DND-41 (cell line): Measurements from ENCODE around the gene FBRSL1.

Experiments used
- ATAC-seq: fragments of 200-7000 bp; cut with Tn5 transposase; 3 replicates; pipeline ENCODE4 v1.9.1; 2021; ENCODE audit warnings: low read depth; ENCODE audit not compliant: insufficient read depth
- DNase-seq: peaks from one replicate; pipeline ENCODE4 v3.0.0-alpha.2; 2020
- H2AFZ ChIP-seq: 2 replicates; pipeline ENCODE4 v1.6.0; 2012; ENCODE audit warnings: low read depth, low read length
- H3K27ac ChIP-seq: 2 replicates; pipeline ENCODE4 v1.5.1; 2012; ENCODE audit warnings: low read length, inconsistent platforms
- H3K27me3 ChIP-seq: fragments of 200-600 bp; sonication (generic); 2 replicates; pipeline ENCODE4 v1.6.0; 2012; ENCODE audit warnings: low read length, mild to moderate bottlenecking, inconsistent platforms; ENCODE audit not compliant: insufficient read depth, poor library complexity
- H3K36me3 ChIP-seq: 2 replicates; pipeline ENCODE4 v1.5.1; 2012; ENCODE audit warnings: low read length, inconsistent platforms; ENCODE audit not compliant: insufficient read depth
- H3K4me1 ChIP-seq: 2 replicates; pipeline ENCODE4 v1.5.1; 2012; ENCODE audit warnings: mild to moderate bottlenecking, low read length; ENCODE audit not compliant: insufficient read depth
- H3K4me2 ChIP-seq: 2 replicates; pipeline ENCODE4 v1.6.0; 2012; ENCODE audit warnings: mild to moderate bottlenecking, moderate library complexity, low read length, inconsistent platforms; ENCODE audit not compliant: insufficient read depth
- H3K4me3 ChIP-seq, 2 experiments: fragments of 200-600 bp in 1 of 2; shearing (Covaris generic) in 1 of 2; 2 replicates each; pipeline ENCODE4 v1.5.1; 2012 to 2016; ENCODE audit warnings: inconsistent platforms in 2 of 2, low read length in 2 of 2, mild to moderate bottlenecking in 2 of 2, low read depth in 1 of 2, moderate library complexity in 1 of 2
- H3K79me2 ChIP-seq: 2 replicates; pipeline ENCODE4 v1.6.0; 2012; ENCODE audit warnings: low read length, inconsistent platforms; ENCODE audit not compliant: insufficient read depth
- H3K9ac ChIP-seq: 2 replicates; pipeline ENCODE4 v1.6.0; 2012; ENCODE audit warnings: low read depth, mild to moderate bottlenecking, inconsistent platforms, low read length, moderate library complexity
- H3K9me3 ChIP-seq: 2 replicates; pipeline ENCODE4 v1.5.1; 2012; ENCODE audit warnings: low read length, moderate library complexity, mild to moderate bottlenecking, inconsistent platforms; ENCODE audit not compliant: insufficient read depth, severe bottlenecking
- H4K20me1 ChIP-seq: 2 replicates; pipeline ENCODE4 v1.6.0; 2012; ENCODE audit warnings: low read length; ENCODE audit not compliant: insufficient read depth
- CTCF ChIP-seq: IDR thresholded peaks from 2 replicates; pipeline ENCODE4 v1.5.1; 2012; ENCODE audit warnings: borderline replicate concordance, low read length, moderate library complexity, mild to moderate bottlenecking; ENCODE audit not compliant: poor library complexity, severe bottlenecking; ENCODE audit errors: extremely low read depth
- EZH2 ChIP-seq: IDR thresholded peaks from 3 replicates; pipeline ENCODE4 v1.6.1; 2012; ENCODE audit warnings: borderline replicate concordance, low read depth, mild to moderate bottlenecking, moderate library complexity, low read length, inconsistent platforms; ENCODE audit not compliant: severe bottlenecking

Gene FBRSL1

GRCh38 chr12:132502882-132503193, 12.9 kb downstream of the FBRSL1 start:
- Histone ChIP-seq H3K79me2 (peaks cover 95% of the 10 kb centered on the region), H3K4me1 (no peaks in the 10 kb centered on the region), H3K9ac (no peak overlapping the region), H2AFZ (no peak overlapping the region), H4K20me1 (peaks cover 98% of the 10 kb centered on the region), H3K27me3 (no peaks in the 10 kb centered on the region), H3K36me3 (0 out of 2 replicates have a peak, but pooled peaks cover under 1% of the 10 kb centered on the region), H3K9me3 (no peaks in the 10 kb centered on the region), H3K27ac (no peak overlapping the region), H3K4me3 (no peak overlapping the region), H3K4me2 (no peak overlapping the region)
- TF ChIP-seq CTCF: no peak
- TF ChIP-seq EZH2: no peak
- DNase-seq (no peak), ATAC-seq (no peak)

GRCh38 chr12:132503618-132504204, 13.8 kb downstream of the FBRSL1 start:
- no peak overlapping the region for H3K9ac ChIP-seq
- no peak overlapping the region for H3K27ac ChIP-seq
- no peaks in the 10 kb centered on the region for H3K9me3 ChIP-seq
- H3K4me1 ChIP-seq: no peaks in the 10 kb centered on the region
- TF ChIP-seq EZH2 (no peak), CTCF (no peak)
- H3K27me3 ChIP-seq: no peaks in the 10 kb centered on the region
- no peak overlapping the region for H2AFZ ChIP-seq
- no peak overlapping the region for H3K4me2 ChIP-seq
- no peak for DNase-seq
- peaks cover 9% of the 10 kb centered on the region for H3K36me3 ChIP-seq
- no peak for ATAC-seq
- H4K20me1 ChIP-seq: peaks cover 98% of the 10 kb centered on the region
- H3K79me2 ChIP-seq: peaks cover 91% of the 10 kb centered on the region
- H3K4me3 ChIP-seq: no peak overlapping the region

- DNase-seq (no peak), ATAC-seq (no peak)
- no peak for TF ChIP-seq CTCF
- no peak for TF ChIP-seq EZH2
- H3K4me1 ChIP-seq: no peaks in the 10 kb centered on the region
- no peak overlapping the region for H3K4me2 ChIP-seq
- no peak overlapping the region for H3K4me3 ChIP-seq
- peaks cover 10% of the 10 kb centered on the region for H3K36me3 ChIP-seq
- no peaks in the 10 kb centered on the region for H3K9me3 ChIP-seq
- peaks cover 78% of the 10 kb centered on the region for H3K79me2 ChIP-seq
- H4K20me1 ChIP-seq: peaks cover 87% of the 10 kb centered on the region
- no peak overlapping the region for H3K27ac ChIP-seq
- no peaks in the 10 kb centered on the region for H3K27me3 ChIP-seq
- H3K9ac ChIP-seq: no peak overlapping the region
- no peak overlapping the region for H2AFZ ChIP-seq
Observed at GRCh38 chr12:132505105-132505851, 15.3 kb downstream of the FBRSL1 start.
